HCT116 (cell line): Measurements from ENCODE around the gene PDZD4. TPM values are rescaled to one million over a fixed set of nuclear protein-coding genes. Genes with fewer than 3 reads are reported as not detected.

Experiments
- ATAC-seq: fragments of 200-7000 bp; cut with Tn5 transposase; 2 replicates; pipeline ENCODE4 v1.9.1; 2020; ENCODE audit warnings: mild to moderate bottlenecking, moderate library complexity
- BruUV-seq: library from RNA; stranded (reverse); fragments of 400-500 nt; replicated peaks from 2 replicates; lab custom pipeline; 2021; lab: Mats Ljungman, UMichigan
- CTCF ChIA-PET: fragments of 300-600 bp; sonication (Branson Sonifier 250); formaldehyde crosslinking; loops from one replicate; lab custom pipeline; 2021; ENCODE audit warnings: antibody characterized with exemption; lab: Charles Lee
- POLR2A ChIA-PET: fragments of 300-600, 350-600 bp; sonication (Branson Sonifier 250); formaldehyde crosslinking; loops from one replicate; lab custom pipeline; 2021; ENCODE audit warnings: antibody characterized with exemption; lab: Charles Lee
- RAD21 ChIA-PET, 2 experiments: fragments of 300-600 bp; sonication (Branson Sonifier 250); formaldehyde crosslinking; loops; one replicate each; lab custom pipeline; 2023; ENCODE audit warnings: low total read pairs in 2 of 2; ENCODE audit not compliant: uncharacterized antibody in 2 of 2, unreplicated experiment in 2 of 2, low non-redundant PET in 1 of 2; lab: Charles Lee
- DNase-seq: peaks from one replicate; pipeline ENCODE4 v3.0.0-alpha.2; 2010; ENCODE audit warnings: low read depth, low spot score
- H2AFZ ChIP-seq: fragments of 200-600 bp; shearing (Covaris generic), sonication (generic); 2 replicates; pipeline ENCODE4 v1.6.1; 2017; ENCODE audit warnings: low read depth, mixed run types, mixed read lengths, antibody characterized with exemption, low read length; ENCODE audit not compliant: poor library complexity, severe bottlenecking
- H3K27ac ChIP-seq: 2 replicates; pipeline ENCODE4 v1.5.1; 2012; ENCODE audit warnings: low read depth, low read length
- H3K27me3 ChIP-seq: fragments of 200-600 bp; sonication (generic); 2 replicates; pipeline ENCODE4 v1.6.1; 2016; ENCODE audit warnings: mixed run types, low read length, mixed read lengths; ENCODE audit not compliant: insufficient read depth
- H3K36me3 ChIP-seq, 2 experiments: fragments of 200-500 bp in 1 of 2; fragments of 200-600 bp in 1 of 2; sonication (Bioruptor generic) in 1 of 2; sonication (generic) in 1 of 2; 2 replicates each; pipeline versions ENCODE4 v1.5.1 to v1.6.1; 2014 to 2016; ENCODE audit warnings: low read length in 2 of 2, inconsistent platforms in 1 of 2, mixed read lengths in 1 of 2, mixed run types in 1 of 2; ENCODE audit not compliant: insufficient read depth in 2 of 2, control insufficient read depth in 1 of 2
- H3K4me1 ChIP-seq, 2 experiments: fragments of 200-600 bp in 1 of 2; sonication (generic) in 1 of 2; 2 replicates each; pipeline versions ENCODE4 v1.5.1 to v1.6.1; 2012 to 2017; ENCODE audit warnings: low read length in 2 of 2, inconsistent platforms in 1 of 2, mild to moderate bottlenecking in 1 of 2, mixed read lengths in 1 of 2, mixed run types in 1 of 2, moderate library complexity in 1 of 2; ENCODE audit not compliant: insufficient read depth in 2 of 2, control insufficient read depth in 1 of 2
- H3K4me2 ChIP-seq: fragments of 200-600 bp; sonication (generic); 2 replicates; pipeline ENCODE4 v1.6.1; 2017; ENCODE audit warnings: mixed run types, low read length, mixed read lengths
- H3K4me3 ChIP-seq, 2 experiments: fragments of 200-600 bp in 1 of 2; sonication (generic) in 1 of 2; replicated peaks in 1 of 2; 2 replicates each; pipeline ENCODE4 v1.5.1; 2011 to 2016; ENCODE audit warnings: low read length in 2 of 2, control low read depth in 1 of 2, low read depth in 1 of 2, mild to moderate bottlenecking in 1 of 2, mixed read lengths in 1 of 2, mixed run types in 1 of 2
- H3K79me2 ChIP-seq: fragments of 200-600 bp; sonication (generic); 2 replicates; pipeline ENCODE4 v1.6.1; 2017; ENCODE audit warnings: mild to moderate bottlenecking, mixed run types, low read length, moderate library complexity, mixed read lengths; ENCODE audit not compliant: insufficient read depth
- H3K9ac ChIP-seq: fragments of 200-600 bp; sonication (generic); 2 replicates; pipeline ENCODE4 v1.6.1; 2016; ENCODE audit warnings: low read length, mixed read lengths
- H3K9me2 ChIP-seq: fragments of 200-600 bp; sonication (generic), shearing (Covaris generic); 2 replicates; pipeline ENCODE4 v1.6.1; 2017; ENCODE audit warnings: mixed run types, mild to moderate bottlenecking, moderate library complexity; ENCODE audit not compliant: insufficient read depth
- H3K9me3 ChIP-seq, 2 experiments: fragments of 200-500 bp in 1 of 2; fragments of 200-600 bp in 1 of 2; sonication (Bioruptor generic) in 1 of 2; sonication (generic) in 1 of 2; 2 replicates each; pipeline ENCODE4 v1.6.1; 2014 to 2017; ENCODE audit warnings: low read length in 2 of 2, mixed read lengths in 2 of 2, inconsistent platforms in 1 of 2, low read depth in 1 of 2, mild to moderate bottlenecking in 1 of 2, mixed run types in 1 of 2, moderate library complexity in 1 of 2; ENCODE audit not compliant: control insufficient read depth in 1 of 2, insufficient read depth in 1 of 2
- H4K20me1 ChIP-seq: fragments of 200-600 bp; sonication (generic), shearing (Covaris generic); 2 replicates; pipeline ENCODE4 v1.6.1; 2017; ENCODE audit warnings: mixed run types, mild to moderate bottlenecking, moderate library complexity; ENCODE audit not compliant: insufficient read depth
- EGR1 ChIP-seq: IDR thresholded peaks from 2 replicates; pipeline ENCODE4 v1.6.1; 2012; ENCODE audit warnings: low read depth
- EZH2 ChIP-seq: fragments of 200-600 bp; sonication (generic); IDR thresholded peaks from 2 replicates; pipeline ENCODE4 v1.6.1; 2017; ENCODE audit warnings: antibody characterized with exemption, mixed run types
- EZH2phosphoT487 ChIP-seq: fragments of 200-600 bp; IDR thresholded peaks from 2 replicates; pipeline ENCODE4 v1.6.1; 2018; ENCODE audit warnings: antibody characterized with exemption, borderline replicate concordance
- POLR2A ChIP-seq: IDR thresholded peaks from 2 replicates; pipeline ENCODE4 v1.7.0; 2011; ENCODE audit warnings: borderline replicate concordance; ENCODE audit not compliant: insufficient read depth, insufficient read length; ENCODE audit errors: extremely low read depth
- POLR2AphosphoS5 ChIP-seq: IDR thresholded peaks from 2 replicates; pipeline ENCODE4 v1.6.1; 2011; ENCODE audit warnings: mild to moderate bottlenecking, low read depth, low read length, moderate library complexity
- RAD21 ChIP-seq: IDR thresholded peaks from 2 replicates; pipeline ENCODE4 v1.6.1; 2012; ENCODE audit warnings: low read depth, mild to moderate bottlenecking
- REST ChIP-seq: IDR thresholded peaks from 2 replicates; pipeline ENCODE4 v1.6.1; 2012; ENCODE audit warnings: low read depth
- SIN3A ChIP-seq: IDR thresholded peaks from 2 replicates; pipeline ENCODE4 v1.6.1; 2012; ENCODE audit warnings: low read depth
- SRF ChIP-seq: IDR thresholded peaks from 2 replicates; pipeline ENCODE4 v1.6.1; 2012; ENCODE audit warnings: low read depth
- TCF7L2 ChIP-seq: IDR thresholded peaks from 2 replicates; pipeline ENCODE4 v1.7.0; 2011; ENCODE audit warnings: borderline replicate concordance, inconsistent platforms; ENCODE audit not compliant: insufficient read depth, insufficient read length; ENCODE audit errors: extremely low read depth
- ZNF274 ChIP-seq: fragments of 200-500 bp; sonication (Bioruptor generic); IDR thresholded peaks from 2 replicates; pipeline ENCODE4 v1.6.1; 2014; ENCODE audit warnings: mild to moderate bottlenecking, low read depth, low read length, inconsistent platforms
- intact Hi-C: fragments of 100-400 bp; cut with micrococcal nuclease; formaldehyde crosslinking; loops from 2 replicates; pipeline ENCODE4 v1.10.0; 2022
- total RNA-seq: library from RNA; stranded (reverse); gene quantifications from one replicate; pipeline ENCODE4 v1.2.1, GENCODE V29; 2021; ENCODE audit not compliant: unreplicated experiment
- TF ChIP-seq, protein P1 (sequence below): IDR thresholded peaks from 2 replicates; pipeline ENCODE4 v1.6.1; 2012

Gene PDZD4
- total RNA-seq, 1 experiment from 2014 or later, result 0.30 TPM

DNA sequence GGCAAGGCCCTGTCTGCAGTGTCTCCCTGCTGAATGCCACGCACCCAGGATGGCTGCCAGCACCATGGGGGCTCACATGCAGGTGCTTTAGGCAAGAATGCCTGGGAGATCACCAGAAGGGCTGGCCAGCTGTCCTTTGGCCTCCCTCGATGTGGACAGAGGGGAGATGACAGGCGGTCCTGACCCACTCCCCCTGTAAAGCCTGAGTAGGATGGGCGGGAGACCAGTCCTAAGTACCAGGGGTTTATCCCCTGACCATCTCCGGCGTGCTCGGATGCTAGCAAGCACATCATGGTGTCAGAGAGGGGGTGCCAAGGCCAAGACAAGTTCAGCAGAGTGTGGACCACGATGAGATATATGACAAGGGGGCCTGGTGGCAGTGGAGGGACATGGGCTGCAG is 5.3 kb downstream of the PDZD4 start:
- H3K79me2 ChIP-seq, result no peaks in the 10 kb centered on the region
- H3K27ac ChIP-seq, result no peak overlapping the region
- no peak overlapping the region for H2AFZ ChIP-seq
- DNase-seq (no peak), ATAC-seq (no peak)
- no peak overlapping the region for H3K4me2 ChIP-seq
- no peak overlapping the region for H3K9ac ChIP-seq
- no peaks in the 10 kb centered on the region for H3K27me3 ChIP-seq
- H3K9me3 ChIP-seq, result no peaks in the 10 kb centered on the region
- RAD21 ChIA-PET, result no interaction called here
- TF ChIP-seq RAD21 (no peak), POLR2AphosphoS5 (no peak), SRF (no peak), ZNF274 (no peak), EZH2phosphoT487 (no peak), SIN3A (no peak), REST (no peak), EGR1 (no peak), EZH2 (no peak), POLR2A (no peak), TCF7L2 (no peak)
- TF ChIP-seq, protein P1, sequence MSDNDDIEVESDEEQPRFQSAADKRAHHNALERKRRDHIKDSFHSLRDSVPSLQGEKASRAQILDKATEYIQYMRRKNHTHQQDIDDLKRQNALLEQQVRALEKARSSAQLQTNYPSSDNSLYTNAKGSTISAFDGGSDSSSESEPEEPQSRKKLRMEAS, result no peak
- H4K20me1 ChIP-seq, result no peaks in the 10 kb centered on the region
- H3K9me2 ChIP-seq, result no peaks in the 10 kb centered on the region
- no peaks in the 10 kb centered on the region for H3K36me3 ChIP-seq
- POLR2A ChIA-PET, result no interaction called here
- BruUV-seq, result no TSS peak
- H3K4me1 ChIP-seq, result peaks cover 0 to 13% of the 10 kb centered on the region in 2 experiments; a peak in 2 of 4 replicates
- intact Hi-C loops, result no loop called here
- CTCF ChIA-PET, result no interaction called here
- H3K4me3 ChIP-seq, result no peak overlapping the region
